Thoracic aorta (tissue), 2 donors: Measurements from ENCODE around the gene ISG20. TPM values are rescaled to one million over a fixed set of nuclear protein-coding genes. Genes with fewer than 3 reads are reported as not detected.

Experiments
- ATAC-seq: fragments of 150-250 bp; one replicate; pipeline ENCODE4 v1.8.0; 2017; ENCODE audit warnings: low read depth; ENCODE audit not compliant: insufficient number of reproducible peaks, low FRiP score
- DNase-seq: peaks from one replicate; pipeline ENCODE4 v3.0.0-alpha.2; 2020; ENCODE audit warnings: low spot score
- H3K27ac ChIP-seq, 2 donors: fragments of 200-600 bp; sonication (generic); 1 replicate in 1 of 2; 2 replicates in 1 of 2; pipeline ENCODE4 v1.5.1; 2016; ENCODE audit warnings: mild to moderate bottlenecking in 2 of 2, moderate library complexity in 2 of 2
- H3K27me3 ChIP-seq: fragments of 200-600 bp; sonication (generic); replicated peaks from 2 replicates; pipeline ENCODE4 v1.6.0; 2016; ENCODE audit warnings: mild to moderate bottlenecking; ENCODE audit not compliant: insufficient read depth
- H3K36me3 ChIP-seq: fragments of 200-600 bp; sonication (generic); one replicate; pipeline ENCODE4 v1.5.1; 2016
- H3K4me1 ChIP-seq, 2 donors: fragments of 200-600 bp; sonication (generic); 1 replicate in 1 of 2; 2 replicates in 1 of 2; pipeline versions ENCODE4 v1.5.1 to v1.6.0; 2016; ENCODE audit warnings: low read depth in 2 of 2, mild to moderate bottlenecking in 1 of 2; ENCODE audit not compliant: control insufficient read depth in 1 of 2
- H3K4me3 ChIP-seq: fragments of 200-600 bp; sonication (generic); 2 replicates; pipeline ENCODE4 v1.5.1; 2016; ENCODE audit warnings: mild to moderate bottlenecking
- H3K9me3 ChIP-seq: fragments of 200-600 bp; sonication (generic); 2 replicates; pipeline ENCODE4 v1.5.1; 2016
- CTCF ChIP-seq: fragments of 200-600 bp; sonication (generic); IDR thresholded peaks from one replicate; pipeline ENCODE4 v1.5.1; 2019; ENCODE audit warnings: antibody characterized with exemption
- total RNA-seq, 2 donors: library from RNA; depleted of rRNA; stranded (reverse); fragments of >200 nt; gene quantifications; one replicate each; pipeline versions ENCODE4 v1.1.0 to v1.2.3, GENCODE V29; 2016

Gene ISG20
- total RNA-seq, 2 donors from 2014 or later, result 16.2 to 32.1 TPM

GRCh38 chr15:88646088-88646405 lies 7.2 kb downstream of the ISG20 start:
- ATAC-seq, result no peak

GRCh38 chr15:88646951-88647350 lies 8.1 kb downstream of the ISG20 start:
- DNase-seq, result no peak
- no peak for TF ChIP-seq CTCF
- Histone ChIP-seq H3K4me3 (no peak overlapping the region), H3K27me3 (no peaks in the 10 kb centered on the region), H3K36me3 (no peaks in the 10 kb centered on the region), H3K9me3 (no peaks in the 10 kb centered on the region), H3K4me1 (no peaks in the 10 kb centered on the region), H3K27ac (no peak overlapping the region)
- ATAC-seq, result no peak

More at GRCh38 chr15:88646088-88646405, 7.2 kb downstream of the ISG20 start:
- DNase-seq, result no peak
- no peak for TF ChIP-seq CTCF
- no peak overlapping the region for H3K27ac ChIP-seq
- no peak overlapping the region for H3K4me3 ChIP-seq
- H3K27me3 ChIP-seq, result no peaks in the 10 kb centered on the region
- no peaks in the 10 kb centered on the region for H3K4me1 ChIP-seq
- H3K36me3 ChIP-seq, result no peaks in the 10 kb centered on the region
- H3K9me3 ChIP-seq, result no peaks in the 10 kb centered on the region

- Histone ChIP-seq H3K4me1 (no peaks in the 10 kb centered on the region), H3K27me3 (no peaks in the 10 kb centered on the region), H3K27ac (no peak overlapping the region), H3K36me3 (no peaks in the 10 kb centered on the region), H3K9me3 (no peaks in the 10 kb centered on the region), H3K4me3 (no peak overlapping the region)
- no peak for TF ChIP-seq CTCF
- ATAC-seq, result no peak
- DNase-seq, result no peak
Observed at GRCh38 chr15:88647351-88648105, 8.7 kb downstream of the ISG20 start.

DNA sequence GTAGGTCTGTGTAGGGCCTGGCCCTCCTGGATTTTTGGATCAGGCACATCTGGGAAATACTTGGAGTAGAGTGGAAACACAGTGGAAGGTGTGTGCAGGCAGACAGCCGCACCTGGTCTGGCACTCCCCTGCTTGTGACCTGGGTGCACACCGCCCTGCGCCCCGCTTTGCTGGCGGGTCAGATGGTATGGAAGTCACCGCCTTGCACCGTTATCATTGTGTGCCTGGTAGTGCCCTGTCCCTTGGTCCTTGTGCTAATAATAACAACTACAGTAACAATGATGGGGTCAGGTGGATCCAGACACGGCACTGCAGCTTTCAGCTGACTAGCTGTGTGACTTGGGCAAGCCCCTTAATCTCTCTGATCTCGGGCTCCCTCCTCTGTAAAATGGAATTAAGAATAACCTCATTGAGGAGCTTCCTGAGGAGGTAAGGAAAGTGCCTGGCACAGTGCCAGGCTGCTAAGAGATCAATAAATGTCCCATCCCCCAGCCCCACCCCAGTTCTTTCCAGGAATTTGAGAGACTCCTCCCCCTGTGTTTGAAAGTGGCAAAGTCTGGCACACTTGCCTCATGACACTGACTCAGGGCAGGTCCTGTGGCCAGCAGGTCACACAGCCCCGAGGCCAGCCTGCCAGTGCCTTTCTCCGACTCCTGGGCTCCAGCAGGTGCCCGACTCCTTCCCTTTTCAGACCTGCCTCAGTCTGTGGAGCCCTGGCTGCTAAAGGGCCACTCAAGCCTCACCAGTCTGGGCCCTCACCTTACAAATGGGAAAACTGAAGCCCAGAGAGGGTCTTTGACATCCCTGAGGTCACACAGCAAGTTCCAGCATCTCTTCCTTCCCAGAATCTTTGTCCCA lies 9.8 kb downstream of the ISG20 start:
- Histone ChIP-seq H3K27me3 (no peaks in the 10 kb centered on the region), H3K4me3 (no peak overlapping the region), H3K36me3 (no peaks in the 10 kb centered on the region), H3K9me3 (no peaks in the 10 kb centered on the region), H3K4me1 (no peaks in the 10 kb centered on the region), H3K27ac (no peak overlapping the region)
- DNase-seq (no peak), ATAC-seq (no peak)
- no peak for TF ChIP-seq CTCF

DNA sequence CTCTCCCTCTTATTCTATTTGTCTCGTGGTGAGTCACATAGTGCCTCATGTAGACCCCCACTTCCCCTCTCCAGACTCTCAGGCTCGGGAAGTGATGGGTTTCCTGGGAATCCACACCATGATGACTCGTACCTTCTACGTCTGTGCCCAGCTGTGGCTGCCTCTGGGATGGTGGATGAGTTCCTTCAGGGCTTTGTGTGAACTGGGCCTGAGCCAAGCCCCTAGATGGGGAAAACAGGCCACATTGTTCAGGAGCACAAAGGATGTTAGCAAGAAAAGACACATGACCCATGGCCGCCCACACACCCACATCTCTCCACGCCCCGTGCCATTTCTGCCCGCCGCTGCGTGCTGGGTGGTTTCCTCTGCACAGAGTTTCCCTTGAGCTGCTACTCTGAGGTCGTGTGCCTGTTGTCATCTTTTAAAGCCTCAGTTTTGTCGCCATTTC lies 10.5 kb downstream of the ISG20 start:
- H3K9me3 ChIP-seq, result no peaks in the 10 kb centered on the region
- no peak overlapping the region for H3K27ac ChIP-seq
- H3K4me3 ChIP-seq, result no peak overlapping the region
- no peak for TF ChIP-seq CTCF
- no peaks in the 10 kb centered on the region for H3K27me3 ChIP-seq
- H3K4me1 ChIP-seq, result no peaks in the 10 kb centered on the region
- no peaks in the 10 kb centered on the region for H3K36me3 ChIP-seq
- DNase-seq, result no peak
- ATAC-seq, result no peak
